HFF-Myc (cell line): ENCODE data around the gene TBX18.

Experiments
- DNase-seq: peaks from one replicate; pipeline ENCODE4 v3.0.0-alpha.2; 2011; ENCODE audit warnings: low read depth; ENCODE audit errors: extremely low read depth
- H3K4me3 ChIP-seq: replicated peaks from 2 replicates; pipeline ENCODE4 v1.5.1; 2011; ENCODE audit warnings: low read depth, mild to moderate bottlenecking, control low read depth, low read length
- CTCF ChIP-seq: IDR thresholded peaks from 2 replicates; pipeline ENCODE4 v1.5.1; 2012; ENCODE audit warnings: mild to moderate bottlenecking, low read depth, low read length, control low read depth; ENCODE audit errors: missing control alignments

TBX18 gene

GRCh38 chr6:84785671-84786070 is 21.3 kb upstream of the TBX18 start:
- TF ChIP-seq CTCF, result no peak
- H3K4me3 ChIP-seq, result no peak overlapping the region
- DNase-seq, result no peak

- TF ChIP-seq CTCF, result no peak
- no peak for DNase-seq
- H3K4me3 ChIP-seq, result no peak overlapping the region
Observed at GRCh38 chr6:84779917-84780316, 15.5 kb upstream of the TBX18 start.

GRCh38 chr6:84779380-84779779 is 15.0 kb upstream of the TBX18 start:
- H3K4me3 ChIP-seq, result no peak overlapping the region
- no peak for TF ChIP-seq CTCF
- DNase-seq, result no peak

- no peak for TF ChIP-seq CTCF
- no peak for DNase-seq
- H3K4me3 ChIP-seq, result no peak overlapping the region
Observed at GRCh38 chr6:84777888-84778287, 13.5 kb upstream of the TBX18 start.

GRCh38 chr6:84776392-84776791 is 12.0 kb upstream of the TBX18 start:
- no peak for DNase-seq
- no peak overlapping the region for H3K4me3 ChIP-seq
- no peak for TF ChIP-seq CTCF

GRCh38 chr6:84775751-84776150 is 11.4 kb upstream of the TBX18 start:
- no peak overlapping the region for H3K4me3 ChIP-seq
- no peak for TF ChIP-seq CTCF
- DNase-seq, result no peak

- TF ChIP-seq CTCF, result no peak
- H3K4me3 ChIP-seq, result no peak overlapping the region
- no peak for DNase-seq
Observed at GRCh38 chr6:84774985-84775284, 10.5 kb upstream of the TBX18 start.
